ENCODE data around the gene HSBP1L1.

The HSBP1L1 gene

DNA sequence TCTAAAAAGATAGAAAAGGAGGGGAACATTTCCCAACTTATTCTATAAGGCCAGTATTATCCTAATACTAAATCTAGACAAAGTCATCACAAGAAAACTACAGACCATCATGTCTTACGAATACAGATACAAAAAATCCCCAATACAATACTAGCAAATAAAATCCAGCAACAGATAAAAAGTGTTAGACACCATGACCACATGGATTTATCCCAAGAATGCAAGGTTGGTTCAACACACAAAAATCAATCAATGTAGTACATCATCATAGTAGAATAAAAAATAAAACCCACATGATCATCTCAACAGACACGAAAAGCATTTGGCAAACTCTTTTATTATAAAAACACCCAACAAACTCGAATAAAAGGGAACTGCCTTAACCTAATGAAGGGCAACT lies 31.5 kb upstream of the HSBP1L1 start:
- no peak for TF ChIP-seq CTCF (IDR thresholded peaks at IDR 0.05; ENCODE audit: low read depth, low read length)
- no peak overlapping the region for H3K4me3 ChIP-seq (ENCODE audit: low read depth, low read length)

- no peak for TF ChIP-seq CTCF (IDR thresholded peaks at IDR 0.05; ENCODE audit: low read depth, low read length)
- no peak overlapping the region for H3K4me3 ChIP-seq (ENCODE audit: low read depth, low read length)
Measured at GRCh38 chr18:79933765-79934164, 30.7 kb upstream of the HSBP1L1 start.

DNA sequence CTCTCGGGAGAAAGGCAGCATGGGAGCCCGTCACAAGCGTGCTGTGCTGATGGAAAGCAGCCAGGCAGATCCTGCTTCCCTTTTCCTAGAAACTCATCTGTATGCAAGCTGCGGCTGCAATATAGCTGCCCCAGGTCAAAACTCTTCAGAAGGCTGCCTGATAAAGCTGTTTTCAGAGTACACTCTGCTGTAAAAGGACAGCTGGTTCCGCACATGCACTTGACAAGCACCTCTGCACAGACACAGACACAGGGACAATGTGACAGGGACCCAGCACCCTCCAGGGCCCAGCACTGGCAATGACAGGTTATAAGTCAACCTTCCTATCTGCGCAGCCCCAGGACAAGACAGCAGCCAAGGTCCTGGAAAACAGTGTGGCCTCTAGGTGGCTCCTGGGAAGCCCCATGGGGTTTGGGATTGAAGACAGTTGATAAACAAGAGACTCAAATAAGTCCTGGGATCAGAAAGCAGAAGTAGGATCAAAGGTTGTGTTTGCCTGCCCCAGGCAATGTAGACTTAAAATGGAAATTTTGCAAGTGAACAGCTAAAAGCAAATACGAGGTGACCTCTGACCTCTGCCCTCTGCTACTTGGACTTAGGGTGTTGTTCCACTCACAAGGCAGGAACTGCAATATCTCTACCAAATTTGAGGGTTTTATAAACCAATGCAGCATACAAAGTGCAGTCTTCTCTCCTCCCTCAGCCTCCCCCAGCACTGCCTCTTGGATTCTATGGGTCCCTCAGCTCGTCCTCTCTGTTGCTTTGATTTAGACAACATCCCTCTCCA lies 29.9 kb upstream of the HSBP1L1 start:
- TF ChIP-seq CTCF (IDR thresholded peaks at IDR 0.05; ENCODE audit: low read depth, low read length) = no peak
- H3K4me3 ChIP-seq (ENCODE audit: low read depth, low read length) = no peak overlapping the region

GRCh38 chr18:79935098-79935480 lies 29.4 kb upstream of the HSBP1L1 start:
- no peak overlapping the region for H3K4me3 ChIP-seq (ENCODE audit: low read depth, low read length)
- no peak for TF ChIP-seq CTCF (IDR thresholded peaks at IDR 0.05; ENCODE audit: low read depth, low read length)

DNA sequence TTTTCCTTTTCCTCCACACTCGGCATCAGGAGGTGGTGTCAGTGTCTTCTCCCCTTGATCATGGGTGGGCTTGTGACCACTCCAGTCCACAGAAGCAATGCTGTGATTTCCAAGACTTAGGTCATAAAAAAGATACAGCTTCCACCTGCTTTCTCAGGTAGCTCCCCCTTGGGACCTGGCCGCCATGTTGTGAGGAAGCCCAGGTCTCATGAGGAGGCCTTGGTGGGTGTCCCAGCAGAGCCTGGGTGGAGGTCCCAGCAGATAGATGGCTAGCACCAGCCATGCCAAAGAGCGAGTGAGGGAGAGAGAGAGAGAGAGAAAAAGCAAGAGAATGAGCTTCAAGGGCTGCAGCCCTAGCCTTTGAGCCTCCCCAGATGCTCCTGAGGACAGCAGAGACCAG lies 28.9 kb upstream of the HSBP1L1 start:
- no peak overlapping the region for H3K4me3 ChIP-seq (ENCODE audit: low read depth, low read length)

DNA sequence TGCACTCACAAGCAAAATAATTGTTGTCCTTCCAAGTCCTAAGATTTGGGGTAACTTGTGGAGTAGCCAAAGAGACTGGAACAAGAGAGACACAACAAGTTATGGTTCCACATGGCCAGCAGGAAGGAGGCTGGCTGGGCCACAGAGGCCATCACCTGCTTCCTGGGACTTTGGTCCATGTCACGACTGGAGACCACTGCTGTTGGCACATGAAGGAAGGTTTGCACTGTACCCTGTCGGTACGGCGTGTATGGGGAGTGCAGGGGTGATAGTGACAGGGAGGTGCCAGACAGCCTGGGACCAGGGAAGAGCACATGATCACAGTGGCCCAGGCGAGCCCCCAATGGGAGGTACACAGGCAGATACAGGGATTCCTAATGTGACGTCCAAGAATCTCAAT lies 28.5 kb upstream of the HSBP1L1 start:
- no peak overlapping the region for H3K4me3 ChIP-seq (ENCODE audit: low read depth, low read length)
- no peak for TF ChIP-seq CTCF (IDR thresholded peaks at IDR 0.05; ENCODE audit: low read depth, low read length)

More for the DNA sequence above, 28.9 kb upstream of the HSBP1L1 start:
- no peak for TF ChIP-seq CTCF (IDR thresholded peaks at IDR 0.05; ENCODE audit: low read depth, low read length)

- no peak for TF ChIP-seq CTCF (IDR thresholded peaks at IDR 0.05; ENCODE audit: low read depth, low read length)
- no peak overlapping the region for H3K4me3 ChIP-seq (ENCODE audit: low read depth, low read length)
Measured at GRCh38 chr18:79936641-79937040, 27.8 kb upstream of the HSBP1L1 start.
